ENCODE data around the gene RELN. TPM values are rescaled to one million over a fixed set of nuclear protein-coding genes. Genes with fewer than 3 reads are reported as not detected.

The RELN gene
- total RNA-seq, 4 donors from 2014 or later, result 0.02 to 0.73 (median 0.39) TPM; not detected in 1

- no peaks in the 10 kb centered on the region for H3K4me1 ChIP-seq
- no peak for DNase-seq
- no peaks in the 10 kb centered on the region for H3K9me3 ChIP-seq
- no peaks in the 10 kb centered on the region for H3K36me3 ChIP-seq
- in situ Hi-C loops (cut with MboI; ENCODE audit: low sequenced_read_pairs in 4 of 4) (no loop called here), intact Hi-C loops (cut with DNase I; ENCODE audit: low total_unique reads) (no loop called here)
- H3K27ac ChIP-seq, result no peak overlapping the region
- TF ChIP-seq POLR2A (IDR thresholded peaks at IDR 0.05) (no peak), CTCF (IDR thresholded peaks at IDR 0.05 in 4 of 5, conservative IDR thresholded peaks at IDR 0.05 in 1 of 5) (no peak)
- H3K4me3 ChIP-seq, result no peak overlapping the region
- H3K27me3 ChIP-seq, result no peaks in the 10 kb centered on the region
- no peak for ATAC-seq
Measured at GRCh38 chr7:103932389-103932788, 57.1 kb downstream of the RELN start.

- in situ Hi-C loops (cut with MboI; ENCODE audit: low sequenced_read_pairs in 4 of 4), result no loop called here
- DNase-seq, result no peak
- Histone ChIP-seq H3K4me1 (no peaks in the 10 kb centered on the region), H3K9me3 (no peaks in the 10 kb centered on the region), H3K27ac (no peak overlapping the region), H3K4me3 (no peak overlapping the region), H3K27me3 (no peaks in the 10 kb centered on the region), H3K36me3 (no peaks in the 10 kb centered on the region)
- intact Hi-C loops (cut with DNase I; ENCODE audit: low total_unique reads), result no loop called here
- ATAC-seq, result no peak
- TF ChIP-seq POLR2A (IDR thresholded peaks at IDR 0.05) (no peak), CTCF (IDR thresholded peaks at IDR 0.05 in 4 of 5, conservative IDR thresholded peaks at IDR 0.05 in 1 of 5) (no peak)
Measured at GRCh38 chr7:103929901-103930311, 59.6 kb downstream of the RELN start.

GRCh38 chr7:103928581-103928980 lies 60.9 kb downstream of the RELN start:
- Histone ChIP-seq H3K4me3 (no peak overlapping the region), H3K9me3 (no peaks in the 10 kb centered on the region), H3K27ac (no peak overlapping the region), H3K27me3 (no peaks in the 10 kb centered on the region), H3K36me3 (no peaks in the 10 kb centered on the region), H3K4me1 (no peaks in the 10 kb centered on the region)
- no peak for DNase-seq
- intact Hi-C loops (cut with DNase I; ENCODE audit: low total_unique reads), result no loop called here
- ATAC-seq, result no peak
- TF ChIP-seq POLR2A (IDR thresholded peaks at IDR 0.05) (no peak), CTCF (IDR thresholded peaks at IDR 0.05 in 4 of 5, conservative IDR thresholded peaks at IDR 0.05 in 1 of 5) (no peak)
- in situ Hi-C loops (cut with MboI; ENCODE audit: low sequenced_read_pairs in 4 of 4), result no loop called here

- intact Hi-C loops (cut with DNase I; ENCODE audit: low total_unique reads), result no loop called here
- H3K4me3 ChIP-seq, result no peak overlapping the region
- no peak for ATAC-seq
- TF ChIP-seq POLR2A (IDR thresholded peaks at IDR 0.05) (no peak), CTCF (IDR thresholded peaks at IDR 0.05 in 4 of 5, conservative IDR thresholded peaks at IDR 0.05 in 1 of 5) (no peak)
- H3K9me3 ChIP-seq, result no peaks in the 10 kb centered on the region
- H3K4me1 ChIP-seq, result no peaks in the 10 kb centered on the region
- in situ Hi-C loops (cut with MboI; ENCODE audit: low sequenced_read_pairs in 4 of 4), result no loop called here
- H3K27ac ChIP-seq, result no peak overlapping the region
- DNase-seq, result no peak
- H3K27me3 ChIP-seq, result no peaks in the 10 kb centered on the region
- no peaks in the 10 kb centered on the region for H3K36me3 ChIP-seq
Measured at GRCh38 chr7:103924184-103924583, 65.3 kb downstream of the RELN start.

- TF ChIP-seq POLR2A (IDR thresholded peaks at IDR 0.05) (no peak), CTCF (IDR thresholded peaks at IDR 0.05 in 4 of 5, conservative IDR thresholded peaks at IDR 0.05 in 1 of 5) (no peak)
- no peak for DNase-seq
- no peaks in the 10 kb centered on the region for H3K36me3 ChIP-seq
- intact Hi-C loops (cut with DNase I; ENCODE audit: low total_unique reads), result no loop called here
- no peaks in the 10 kb centered on the region for H3K4me1 ChIP-seq
- H3K27ac ChIP-seq, result no peak overlapping the region
- no peak overlapping the region for H3K4me3 ChIP-seq
- no peaks in the 10 kb centered on the region for H3K27me3 ChIP-seq
- ATAC-seq, result no peak
- in situ Hi-C loops (cut with MboI; ENCODE audit: low sequenced_read_pairs in 4 of 4), result no loop called here
- H3K9me3 ChIP-seq, result no peaks in the 10 kb centered on the region
Measured at GRCh38 chr7:103922407-103922806, 67.1 kb downstream of the RELN start.

Data from gastrocnemius medialis (tissue), 4 donors.